NCI-H526 treated with DMSO at 0.1 percent for 48 hours (cell line): Measurements from ENCODE around the gene RTF1.

Experiments
- DNase-seq: peaks from one replicate; lab custom pipeline; 2025; lab: John Stamatoyannopoulos, UW

The RTF1 gene

GRCh38 chr15:41506796-41507341, 90.0 kb downstream of the RTF1 start:
- DNase-seq, result no peak

GRCh38 chr15:41507820-41508290, 91.0 kb downstream of the RTF1 start:
- no peak for DNase-seq

GRCh38 chr15:41510728-41511127, 93.8 kb downstream of the RTF1 start:
- no peak for DNase-seq

GRCh38 chr15:41511331-41511898, 94.5 kb downstream of the RTF1 start:
- no peak for DNase-seq

- DNase-seq, result no peak
Measured at GRCh38 chr15:41511899-41512369, 95.0 kb downstream of the RTF1 start.

GRCh38 chr15:41512512-41512939, 95.6 kb downstream of the RTF1 start:
- DNase-seq, result no peak

GRCh38 chr15:41512940-41513505, 96.1 kb downstream of the RTF1 start:
- no peak for DNase-seq

GRCh38 chr15:41513506-41514227, 96.8 kb downstream of the RTF1 start, which contains the start of gene LTK:
Gene LTK, minus strand, starts transcription at chr15:41513827. Its CDS starts 118 bp downstream, at chr15:41513709.
- DNase-seq, result no peak

GRCh38 chr15:41517895-41518449, 101.1 kb downstream of the RTF1 start:
- DNase-seq, result no peak

GRCh38 chr15:41520636-41521035, 103.7 kb downstream of the RTF1 start:
- DNase-seq, result no peak

GRCh38 chr15:41521614-41522013, 104.7 kb downstream of the RTF1 start:
- no peak for DNase-seq

- DNase-seq, result no peak
Measured at GRCh38 chr15:41523097-41523496, 106.2 kb downstream of the RTF1 start.

- DNase-seq, result no peak
Measured at GRCh38 chr15:41530363-41530956, 113.6 kb downstream of the RTF1 start.
